Coronary artery (tissue), 2 donors: ENCODE results near the gene HPRT1.

Experiments used
- DNase-seq: peaks from one replicate; pipeline ENCODE4 v3.0.0-alpha.2; 2017; ENCODE audit warnings: low spot score
- H3K27ac ChIP-seq, 2 donors: fragments of 200-600 bp; sonication (generic); one replicate each; pipeline ENCODE4 v1.5.1; 2016 to 2019
- H3K4me3 ChIP-seq: fragments of 200-600 bp; sonication (generic); 2 replicates; pipeline ENCODE4 v1.5.1; 2016; ENCODE audit warnings: mild to moderate bottlenecking, moderate library complexity
- TF ChIP-seq, protein P1 (sequence below): fragments of 200-600 bp; sonication (generic); IDR thresholded peaks from one replicate; pipeline ENCODE4 v1.5.1; 2019; ENCODE audit warnings: antibody characterized with exemption

HPRT1 gene

GRCh38 chrX:134484039-134484438 lies 24.1 kb downstream of the HPRT1 start:
- no peak for DNase-seq
- Histone ChIP-seq H3K4me3 (no peak overlapping the region), H3K27ac (no peak overlapping the region)
- TF ChIP-seq, protein P1, sequence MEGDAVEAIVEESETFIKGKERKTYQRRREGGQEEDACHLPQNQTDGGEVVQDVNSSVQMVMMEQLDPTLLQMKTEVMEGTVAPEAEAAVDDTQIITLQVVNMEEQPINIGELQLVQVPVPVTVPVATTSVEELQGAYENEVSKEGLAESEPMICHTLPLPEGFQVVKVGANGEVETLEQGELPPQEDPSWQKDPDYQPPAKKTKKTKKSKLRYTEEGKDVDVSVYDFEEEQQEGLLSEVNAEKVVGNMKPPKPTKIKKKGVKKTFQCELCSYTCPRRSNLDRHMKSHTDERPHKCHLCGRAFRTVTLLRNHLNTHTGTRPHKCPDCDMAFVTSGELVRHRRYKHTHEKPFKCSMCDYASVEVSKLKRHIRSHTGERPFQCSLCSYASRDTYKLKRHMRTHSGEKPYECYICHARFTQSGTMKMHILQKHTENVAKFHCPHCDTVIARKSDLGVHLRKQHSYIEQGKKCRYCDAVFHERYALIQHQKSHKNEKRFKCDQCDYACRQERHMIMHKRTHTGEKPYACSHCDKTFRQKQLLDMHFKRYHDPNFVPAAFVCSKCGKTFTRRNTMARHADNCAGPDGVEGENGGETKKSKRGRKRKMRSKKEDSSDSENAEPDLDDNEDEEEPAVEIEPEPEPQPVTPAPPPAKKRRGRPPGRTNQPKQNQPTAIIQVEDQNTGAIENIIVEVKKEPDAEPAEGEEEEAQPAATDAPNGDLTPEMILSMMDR = peak; percentile 42

DNA sequence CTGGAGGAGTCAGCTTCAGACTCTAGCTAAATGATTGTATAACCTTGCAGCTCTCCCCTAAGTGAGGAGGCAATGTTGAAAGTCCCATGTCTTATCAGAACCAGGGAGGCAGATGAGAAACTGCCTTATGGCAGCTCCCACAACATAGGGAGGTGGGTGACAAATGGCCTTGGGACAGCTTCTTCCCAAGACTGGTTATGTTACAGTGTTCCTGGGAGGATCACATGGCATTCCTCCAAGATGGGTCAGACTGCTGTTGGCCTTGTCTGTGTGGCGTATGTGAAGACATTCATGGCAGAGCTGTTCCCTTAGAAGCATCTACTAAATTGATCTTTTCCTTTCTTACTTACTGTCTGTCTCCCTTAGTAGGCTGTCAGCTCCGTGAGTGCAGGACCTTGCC lies 42.0 kb downstream of the HPRT1 start:
- no peak for DNase-seq
- Histone ChIP-seq H3K27ac (no peak overlapping the region), H3K4me3 (no peak overlapping the region)
- TF ChIP-seq, protein P1 = no peak

DNA sequence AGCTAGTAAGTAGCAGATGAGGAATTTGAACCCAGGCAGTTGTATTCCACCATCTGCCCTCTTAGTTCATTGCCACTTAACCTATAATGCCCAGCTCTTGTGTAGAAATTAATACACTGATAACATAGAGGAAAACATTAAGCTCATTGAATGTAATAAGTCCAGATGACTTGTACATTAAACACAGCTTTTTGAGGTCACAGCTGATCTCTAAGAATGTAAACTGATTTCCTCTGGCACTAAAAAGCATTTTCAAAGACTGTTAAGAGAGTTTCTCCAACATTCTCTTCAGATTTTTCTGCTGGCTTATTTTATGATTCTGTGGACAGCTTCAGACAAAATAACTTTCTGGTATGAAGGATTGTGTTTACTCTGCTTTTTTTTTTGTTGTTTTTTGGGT lies 42.7 kb downstream of the HPRT1 start:
- Histone ChIP-seq H3K27ac (no peak overlapping the region), H3K4me3 (no peak overlapping the region)
- TF ChIP-seq, protein P1 = no peak
- no peak for DNase-seq

DNA sequence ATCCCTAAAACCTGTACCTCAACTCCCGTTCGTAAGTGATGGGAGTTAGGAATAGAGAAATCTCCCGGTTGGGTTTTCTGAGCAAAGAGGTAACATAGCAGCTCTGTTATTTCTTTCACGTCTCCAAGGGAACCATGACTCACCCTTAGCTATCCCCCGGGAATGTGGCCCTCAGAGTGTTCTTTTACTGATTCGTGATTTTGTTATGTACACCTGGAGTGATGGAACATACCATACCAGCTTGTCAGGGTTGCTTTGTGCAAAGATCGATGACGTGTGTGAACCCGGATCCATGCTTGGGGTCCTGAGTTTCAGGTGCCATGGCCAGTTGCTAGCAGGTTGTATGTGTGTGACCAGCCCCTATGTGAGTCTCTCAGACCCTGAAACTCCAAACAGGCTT lies 52.6 kb downstream of the HPRT1 start:
- TF ChIP-seq, protein P1 = no peak
- H3K27ac ChIP-seq = no peak overlapping the region
- DNase-seq = no peak
- no peak overlapping the region for H3K4me3 ChIP-seq

DNA sequence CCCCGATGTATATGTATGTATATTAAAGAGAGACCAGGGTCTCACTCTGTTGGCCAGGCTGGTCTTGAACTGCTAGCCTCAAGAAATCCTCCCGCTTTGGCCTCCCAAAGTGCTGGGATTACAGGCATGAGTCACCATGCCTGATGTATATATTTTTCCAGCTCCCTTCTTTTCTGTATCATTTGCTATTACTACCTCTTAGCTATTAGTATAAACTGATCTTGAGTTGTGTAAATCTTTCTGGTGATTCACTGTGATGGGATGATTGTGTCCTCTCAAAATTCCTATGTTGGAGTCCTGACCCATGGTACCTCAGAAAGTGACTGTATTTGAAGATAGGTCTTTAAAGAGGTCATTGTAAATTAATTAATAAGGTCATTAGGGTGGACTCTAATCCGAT lies 53.1 kb downstream of the HPRT1 start:
- Histone ChIP-seq H3K4me3 (no peak overlapping the region), H3K27ac (no peak overlapping the region)
- TF ChIP-seq, protein P1 = no peak
- DNase-seq = no peak

- Histone ChIP-seq H3K4me3 (no peak overlapping the region), H3K27ac (no peak overlapping the region)
- TF ChIP-seq, protein P1 = no peak
- DNase-seq = no peak
Measured at GRCh38 chrX:134520860-134521390, 61.0 kb downstream of the HPRT1 start.

- Histone ChIP-seq H3K27ac (no peak overlapping the region), H3K4me3 (no peak overlapping the region)
- TF ChIP-seq, protein P1 = no peak
- no peak for DNase-seq
Measured at GRCh38 chrX:134524181-134524580, 64.2 kb downstream of the HPRT1 start.
